Gastroesophageal sphincter (tissue), 3 donors: Measurements from ENCODE around the gene ELOVL6.

Experiments used
- EP300 ChIP-seq: sonication (generic); formaldehyde crosslinking; IDR thresholded peaks from one replicate; pipeline ENCODE4 v1.6.1; 2017; ENCODE audit warnings: antibody characterized with exemption, mild to moderate bottlenecking
- TF ChIP-seq, protein P1 (sequence below), 4 experiments: fragments of 200-600 bp in 2 of 4; fragments of 450-650 bp in 2 of 4; sonication (generic) in 1 of 4; IDR thresholded peaks; one replicate each; pipeline ENCODE4 v1.5.1; 2017 to 2019; ENCODE audit warnings: antibody characterized with exemption in 4 of 4, mild to moderate bottlenecking in 2 of 4, moderate library complexity in 2 of 4

DNA sequence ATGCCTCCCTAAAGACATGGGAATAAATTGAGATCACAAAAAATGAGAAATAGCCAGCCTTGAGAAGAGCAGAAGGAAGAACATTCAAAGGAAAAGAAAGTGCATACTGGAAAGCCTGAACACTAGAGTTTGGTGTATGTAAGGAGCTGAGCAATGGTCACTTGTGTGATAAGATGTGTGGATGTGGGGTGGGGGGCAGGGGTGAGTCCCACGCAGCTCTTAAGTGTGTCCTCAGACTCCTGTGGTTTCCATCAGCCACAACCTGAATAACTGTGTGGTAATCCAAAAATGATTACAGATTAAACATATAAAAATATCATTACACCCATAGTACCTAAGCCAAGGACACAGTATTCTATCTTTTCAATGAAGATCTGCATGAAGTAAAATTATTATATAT lies 59.9 kb downstream of the ELOVL6 start:
- TF ChIP-seq EP300, result no peak
- TF ChIP-seq, protein P1, sequence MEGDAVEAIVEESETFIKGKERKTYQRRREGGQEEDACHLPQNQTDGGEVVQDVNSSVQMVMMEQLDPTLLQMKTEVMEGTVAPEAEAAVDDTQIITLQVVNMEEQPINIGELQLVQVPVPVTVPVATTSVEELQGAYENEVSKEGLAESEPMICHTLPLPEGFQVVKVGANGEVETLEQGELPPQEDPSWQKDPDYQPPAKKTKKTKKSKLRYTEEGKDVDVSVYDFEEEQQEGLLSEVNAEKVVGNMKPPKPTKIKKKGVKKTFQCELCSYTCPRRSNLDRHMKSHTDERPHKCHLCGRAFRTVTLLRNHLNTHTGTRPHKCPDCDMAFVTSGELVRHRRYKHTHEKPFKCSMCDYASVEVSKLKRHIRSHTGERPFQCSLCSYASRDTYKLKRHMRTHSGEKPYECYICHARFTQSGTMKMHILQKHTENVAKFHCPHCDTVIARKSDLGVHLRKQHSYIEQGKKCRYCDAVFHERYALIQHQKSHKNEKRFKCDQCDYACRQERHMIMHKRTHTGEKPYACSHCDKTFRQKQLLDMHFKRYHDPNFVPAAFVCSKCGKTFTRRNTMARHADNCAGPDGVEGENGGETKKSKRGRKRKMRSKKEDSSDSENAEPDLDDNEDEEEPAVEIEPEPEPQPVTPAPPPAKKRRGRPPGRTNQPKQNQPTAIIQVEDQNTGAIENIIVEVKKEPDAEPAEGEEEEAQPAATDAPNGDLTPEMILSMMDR (IDR thresholded peaks at IDR 0.05), result no peak
